Measurements from ENCODE around the gene LY6G6F. TPM values are rescaled to one million over a fixed set of nuclear protein-coding genes. Genes with fewer than 3 reads are reported as not detected.

The LY6G6F gene
- total and polyA plus RNA-seq, 2 donors (not counting 1 experiment from before 2014, with no cell fraction given), result not detected

GRCh38 chr6:31717499-31718222 is 11.0 kb downstream of the LY6G6F start:
- H2AFZ ChIP-seq (ENCODE audit: insufficient read depth, low read depth, low read length, poor library complexity, severe bottlenecking), result no peak overlapping the region
- POLR2A ChIA-PET, result no interaction called here
- no peaks in the 10 kb centered on the region for H4K20me1 ChIP-seq (ENCODE audit: control insufficient read depth, insufficient read depth, low read length, poor library complexity, severe bottlenecking)
- H3K36me3 ChIP-seq (replicated peaks in 1 of 2; ENCODE audit: control extremely low read depth in 1 of 2, control insufficient read depth in 1 of 2, extremely low read depth in 1 of 2, insufficient read depth in 2 of 2, low read length in 1 of 2), result no peaks in the 10 kb centered on the region
- H3K4me2 ChIP-seq (replicated peaks; ENCODE audit: low read depth, low read length, poor library complexity, severe bottlenecking), result no peak overlapping the region
- H3K27me3 ChIP-seq (replicated peaks in 1 of 4; ENCODE audit: control extremely low read depth in 1 of 4, control insufficient read depth in 3 of 4, insufficient read depth in 4 of 4, low read length in 3 of 4), result no peaks in the 10 kb centered on the region
- H3K9me3 Mint-ChIP-seq (ENCODE audit: insufficient read depth), result no peaks in the 10 kb centered on the region
- no peaks in the 10 kb centered on the region for H3K4me1 ChIP-seq (ENCODE audit: control insufficient read depth in 2 of 2, insufficient read depth in 2 of 2, low read length in 2 of 2)
- peaks cover 1% of the 10 kb centered on the region for H3K4me1 Mint-ChIP-seq
- intact Hi-C loops (cut with micrococcal nuclease), result no loop called here
- no peak overlapping the region for H3K27ac Mint-ChIP-seq
- no peaks in the 10 kb centered on the region for H3K9me3 ChIP-seq (ENCODE audit: control extremely low read depth in 1 of 3, control insufficient read depth in 2 of 3, insufficient read depth in 1 of 3, low read length in 2 of 3)
- no peaks in the 10 kb centered on the region for H3K79me2 ChIP-seq (ENCODE audit: control insufficient read depth, insufficient read depth, low read length)
- H3K27me3 Mint-ChIP-seq, result peaks cover 1% of the 10 kb centered on the region
- H3K27ac ChIP-seq (ENCODE audit: low read length in 2 of 2), result no peak overlapping the region
- WGBS (ENCODE audit: insufficient coverage), result 92% methylated on average over 7 of the region's 10 CpGs
- no peak overlapping the region for H3K4me3 Mint-ChIP-seq
- DNase-seq (no peak), ATAC-seq (ENCODE audit: low read depth) (no peak)
- CTCF ChIA-PET, result no interaction called here
- TF ChIP-seq CTCF (IDR thresholded peaks at IDR 0.05) (no peak), EZH2 (IDR thresholded peaks at IDR 0.05; ENCODE audit: borderline replicate concordance, insufficient read depth, low read depth, low read length, poor library complexity, severe bottlenecking) (no peak)
- H3K4me3 ChIP-seq (ENCODE audit: control extremely low read depth in 1 of 5, extremely low read depth in 1 of 5, insufficient read depth in 1 of 5, low read depth in 2 of 5, low read length in 4 of 5), result no peak overlapping the region
- H3K9ac ChIP-seq (ENCODE audit: low read length), result no peak overlapping the region

GRCh38 chr6:31718265-31718664 is 11.6 kb downstream of the LY6G6F start:
- Mint-ChIP-seq H3K4me1 (peaks cover 6% of the 10 kb centered on the region), H3K9me3 (ENCODE audit: insufficient read depth) (no peaks in the 10 kb centered on the region), H3K4me3 (no peak overlapping the region), H3K27ac (no peak overlapping the region), H3K27me3 (no peaks in the 10 kb centered on the region)
- ATAC-seq (ENCODE audit: low read depth), result no peak
- no peak overlapping the region for H3K9ac ChIP-seq (ENCODE audit: low read length)
- H3K27ac ChIP-seq (ENCODE audit: low read length in 2 of 2), result no peak overlapping the region
- H4K20me1 ChIP-seq (ENCODE audit: control insufficient read depth, insufficient read depth, low read length, poor library complexity, severe bottlenecking), result no peaks in the 10 kb centered on the region
- no peak overlapping the region for H2AFZ ChIP-seq (ENCODE audit: insufficient read depth, low read depth, low read length, poor library complexity, severe bottlenecking)
- DNase-seq, result no peak
- H3K4me2 ChIP-seq (replicated peaks; ENCODE audit: low read depth, low read length, poor library complexity, severe bottlenecking), result no peak overlapping the region
- WGBS (ENCODE audit: insufficient coverage), result no CpG with 5 or more reads among the region's 1 CpG
- no peaks in the 10 kb centered on the region for H3K36me3 ChIP-seq (replicated peaks in 1 of 2; ENCODE audit: control extremely low read depth in 1 of 2, control insufficient read depth in 1 of 2, extremely low read depth in 1 of 2, insufficient read depth in 2 of 2, low read length in 1 of 2)
- no peaks in the 10 kb centered on the region for H3K27me3 ChIP-seq (replicated peaks in 1 of 4; ENCODE audit: control extremely low read depth in 1 of 4, control insufficient read depth in 3 of 4, insufficient read depth in 4 of 4, low read length in 3 of 4)
- ChIA-PET POLR2A (no interaction called here), CTCF (no interaction called here)
- no peak overlapping the region for H3K4me3 ChIP-seq (ENCODE audit: control extremely low read depth in 1 of 5, extremely low read depth in 1 of 5, insufficient read depth in 1 of 5, low read depth in 2 of 5, low read length in 4 of 5)
- H3K79me2 ChIP-seq (ENCODE audit: control insufficient read depth, insufficient read depth, low read length), result no peaks in the 10 kb centered on the region
- no peaks in the 10 kb centered on the region for H3K9me3 ChIP-seq (ENCODE audit: control extremely low read depth in 1 of 3, control insufficient read depth in 2 of 3, insufficient read depth in 1 of 3, low read length in 2 of 3)
- peaks cover 3 to 5% of the 10 kb centered on the region in 2 donors for H3K4me1 ChIP-seq (ENCODE audit: control insufficient read depth in 2 of 2, insufficient read depth in 2 of 2, low read length in 2 of 2)
- intact Hi-C loops (cut with micrococcal nuclease), result no loop called here
- no peak for TF ChIP-seq EZH2 (IDR thresholded peaks at IDR 0.05; ENCODE audit: borderline replicate concordance, insufficient read depth, low read depth, low read length, poor library complexity, severe bottlenecking)
- no peak for TF ChIP-seq CTCF (IDR thresholded peaks at IDR 0.05)
